H9 (cell line): ENCODE measurements around the gene GPR37L1. TPM values are rescaled to one million over a fixed set of nuclear protein-coding genes. Genes with fewer than 3 reads are reported as not detected.

ENCODE experiments used
- DNase-seq: peaks from one replicate; pipeline ENCODE4 v3.0.0-alpha.2; 2017
- H2AFZ ChIP-seq: one replicate; pipeline ENCODE4 v1.6.1; 2013; ENCODE audit warnings: mild to moderate bottlenecking, low read length, control low read depth, moderate library complexity
- H2AK5ac ChIP-seq: 2 replicates; pipeline ENCODE4 v1.6.1; 2013; ENCODE audit warnings: low read length, control low read depth, mixed read lengths; ENCODE audit not compliant: insufficient read length
- H2BK120ac ChIP-seq: one replicate; pipeline ENCODE4 v1.6.1; 2013; ENCODE audit warnings: low read depth, mild to moderate bottlenecking, low read length, control low read depth, inconsistent platforms; ENCODE audit not compliant: poor library complexity, severe bottlenecking
- H2BK12ac ChIP-seq: 2 replicates; pipeline ENCODE4 v1.6.1; 2013; ENCODE audit warnings: low read length, control low read depth, mixed read lengths, low read depth; ENCODE audit not compliant: insufficient read length
- H2BK15ac ChIP-seq: 2 replicates; pipeline ENCODE4 v1.6.1; 2013; ENCODE audit warnings: low read depth, low read length, control low read depth
- H2BK20ac ChIP-seq: one replicate; pipeline ENCODE4 v1.6.1; 2013; ENCODE audit warnings: low read depth, mild to moderate bottlenecking, low read length, control low read depth, inconsistent platforms; ENCODE audit not compliant: poor library complexity, severe bottlenecking
- H2BK5ac ChIP-seq: 2 replicates; pipeline ENCODE4 v1.6.1; 2013; ENCODE audit warnings: low read length, control low read depth, mixed read lengths; ENCODE audit not compliant: insufficient read length
- H3K14ac ChIP-seq: 2 replicates; pipeline ENCODE4 v1.6.1; 2013; ENCODE audit warnings: low read length, control low read depth; ENCODE audit not compliant: insufficient read depth
- H3K18ac ChIP-seq: 2 replicates; pipeline ENCODE4 v1.6.1; 2013; ENCODE audit warnings: low read depth, mild to moderate bottlenecking, mixed read lengths, low read length, control low read depth; ENCODE audit not compliant: insufficient read length
- H3K23ac ChIP-seq: 2 replicates; pipeline ENCODE4 v1.6.1; 2013; ENCODE audit warnings: low read length, control low read depth, mixed read lengths, low read depth; ENCODE audit not compliant: insufficient read length
- H3K23me2 ChIP-seq: 2 replicates; pipeline ENCODE4 v1.6.1; 2013; ENCODE audit warnings: low read depth, mild to moderate bottlenecking, mixed read lengths, low read length, control low read depth; ENCODE audit not compliant: insufficient read length, poor library complexity, severe bottlenecking
- H3K27ac ChIP-seq: 2 replicates; pipeline ENCODE4 v1.5.1; 2013; ENCODE audit warnings: low read length, control low read depth, mixed read lengths, low read depth; ENCODE audit not compliant: insufficient read length
- H3K27me3 ChIP-seq: 2 replicates; pipeline ENCODE4 v1.6.1; 2013; ENCODE audit warnings: low read length, control low read depth, inconsistent platforms; ENCODE audit not compliant: insufficient read depth
- H3K4ac ChIP-seq: 2 replicates; pipeline ENCODE4 v1.6.1; 2013; ENCODE audit warnings: low read depth, mild to moderate bottlenecking, control low read depth, inconsistent platforms, low read length, moderate library complexity
- H3K4me1 ChIP-seq: 2 replicates; pipeline ENCODE4 v1.6.1; 2013; ENCODE audit warnings: low read length, control low read depth, inconsistent platforms; ENCODE audit not compliant: insufficient read depth
- H3K4me2 ChIP-seq: 2 replicates; pipeline ENCODE4 v1.6.1; 2013; ENCODE audit warnings: low read length, control low read depth, mixed read lengths; ENCODE audit not compliant: insufficient read length, insufficient read depth
- H3K56ac ChIP-seq: 2 replicates; pipeline ENCODE4 v1.6.1; 2013; ENCODE audit warnings: low read depth, mild to moderate bottlenecking, mixed read lengths, low read length, control low read depth; ENCODE audit not compliant: insufficient read length
- H3K79me1 ChIP-seq: 2 replicates; pipeline ENCODE4 v1.6.1; 2013; ENCODE audit warnings: low read depth, mild to moderate bottlenecking, moderate library complexity, low read length, control low read depth, inconsistent platforms; ENCODE audit not compliant: insufficient read depth, poor library complexity, severe bottlenecking
- H3K79me2 ChIP-seq: 2 replicates; pipeline ENCODE4 v1.6.1; 2013; ENCODE audit warnings: low read length, control low read depth, inconsistent platforms; ENCODE audit not compliant: insufficient read depth
- H3K9ac ChIP-seq: 2 replicates; pipeline ENCODE4 v1.6.1; 2013; ENCODE audit warnings: low read length, control low read depth, mixed read lengths; ENCODE audit not compliant: insufficient read length; ENCODE audit errors: extremely low read depth
- H3K9me3 ChIP-seq: one replicate; pipeline ENCODE4 v1.6.1; 2013; ENCODE audit warnings: low read depth, low read length, inconsistent platforms; ENCODE audit not compliant: control insufficient read depth
- H3T11ph ChIP-seq: one replicate; pipeline ENCODE4 v1.6.1; 2013; ENCODE audit warnings: mild to moderate bottlenecking, low read length, control low read depth, inconsistent platforms
- H4K20me1 ChIP-seq: one replicate; pipeline ENCODE4 v1.6.1; 2013; ENCODE audit not compliant: control insufficient read depth, insufficient read length, insufficient read depth
- H4K5ac ChIP-seq: 2 replicates; pipeline ENCODE4 v1.6.1; 2013; ENCODE audit warnings: low read depth, mild to moderate bottlenecking, mixed read lengths, low read length, control low read depth; ENCODE audit not compliant: insufficient read length
- H4K8ac ChIP-seq: replicated peaks from 2 replicates; pipeline ENCODE4 v1.6.1; 2013; ENCODE audit warnings: low read length, control low read depth, mixed read lengths, low read depth; ENCODE audit not compliant: insufficient read length
- H4K91ac ChIP-seq: 2 replicates; pipeline ENCODE4 v1.6.1; 2013; ENCODE audit warnings: low read depth, mild to moderate bottlenecking, moderate library complexity, mixed read lengths, low read length, control low read depth; ENCODE audit not compliant: insufficient read length
- H3K27ac Mint-ChIP-seq, 3 experiments: 2 replicates in 2 of 3; 3 replicates in 1 of 3; pipeline ENCODE4 v1.8.0; 2020 to 2021; ENCODE audit warnings: mixed read lengths in 3 of 3, mild to moderate bottlenecking in 1 of 3, moderate library complexity in 1 of 3
- H3K27me3 Mint-ChIP-seq: 2 replicates; pipeline ENCODE4 v1.8.0; 2021; ENCODE audit warnings: low read depth, mild to moderate bottlenecking, moderate library complexity, mixed read lengths
- H3K36me3 Mint-ChIP-seq, 3 experiments: 2 replicates in 2 of 3; 3 replicates in 1 of 3; pipeline ENCODE4 v1.8.0; 2020 to 2021; ENCODE audit warnings: low read depth in 3 of 3, mixed read lengths in 3 of 3; ENCODE audit not compliant: insufficient read depth in 1 of 3
- H3K4me1 Mint-ChIP-seq, 2 experiments: 2 replicates each; pipeline ENCODE4 v1.8.0; 2020; ENCODE audit warnings: mixed read lengths in 2 of 2
- H3K4me3 Mint-ChIP-seq, 2 experiments: 2 replicates in 1 of 2; 3 replicates in 1 of 2; pipeline ENCODE4 v1.8.0; 2020 to 2021; ENCODE audit warnings: mild to moderate bottlenecking in 2 of 2, mixed read lengths in 2 of 2, moderate library complexity in 1 of 2
- H3K9me3 Mint-ChIP-seq, 2 experiments: 2 replicates in 1 of 2; 3 replicates in 1 of 2; pipeline ENCODE4 v1.8.0; 2020; ENCODE audit warnings: mild to moderate bottlenecking in 2 of 2, mixed read lengths in 2 of 2, moderate library complexity in 1 of 2
- CTCF ChIP-seq: fragments of 200-600 bp; sonication (generic); conservative IDR thresholded peaks from 3 replicates; pipeline ENCODE4 v1.8.0; 2021; ENCODE audit warnings: antibody characterized with exemption, mild to moderate bottlenecking
- WGBS: extraction: QIAGEN DNeasy Blood & Tissue Kit; methylation state at CpG from one replicate; pipeline ENCODE4 v1.1.7; 2013; ENCODE audit warnings: missing lambda C conversion rate, low lambda C conversion rate, mixed read lengths; ENCODE audit not compliant: insufficient read length; ENCODE audit errors: extremely low coverage; 5-methylcytosine and 5-hydroxymethylcytosine counted together
- total RNA-seq: library from RNA; stranded (reverse); gene quantifications from 2 replicates; pipeline ENCODE4 v1.2.1, GENCODE V29; 2021

Gene GPR37L1
- total RNA-seq, 1 experiment from 2014 or later: 0.11 TPM

- no peaks in the 10 kb centered on the region for H3K27me3 ChIP-seq
- no peaks in the 10 kb centered on the region for H4K20me1 ChIP-seq
- H3K79me2 ChIP-seq: no peaks in the 10 kb centered on the region
- no peak overlapping the region for H3K4ac ChIP-seq
- Mint-ChIP-seq H3K4me1 (peaks cover 15 to 30% of the 10 kb centered on the region in 2 experiments), H3K36me3 (no peaks in the 10 kb centered on the region), H3K9me3 (no peaks in the 10 kb centered on the region), H3K27me3 (peaks cover 1% of the 10 kb centered on the region; the same call in 1 of the 2 replicates), H3K4me3 (no peak overlapping the region), H3K27ac (no peak overlapping the region; a peak in 1 of 7 replicates)
- H4K8ac ChIP-seq: no peak overlapping the region
- no peak overlapping the region for H2AK5ac ChIP-seq
- H3K4me1 ChIP-seq: no peaks in the 10 kb centered on the region; the same call in 1 of the 2 replicates
- no peak overlapping the region for H2BK12ac ChIP-seq
- no peak overlapping the region for H2BK15ac ChIP-seq
- no peak for TF ChIP-seq CTCF
- H3K23me2 ChIP-seq: no peaks in the 10 kb centered on the region
- H3K9ac ChIP-seq: no peak overlapping the region
- DNase-seq: no peak
- no peak overlapping the region for H3K27ac ChIP-seq
- H3K14ac ChIP-seq: no peak overlapping the region; the same call in 1 of the 2 replicates
- no peak overlapping the region for H3T11ph ChIP-seq
- H4K91ac ChIP-seq: no peak overlapping the region
- no peak overlapping the region for H2AFZ ChIP-seq
- H3K9me3 ChIP-seq: no peaks in the 10 kb centered on the region
- no peak overlapping the region for H3K23ac ChIP-seq
- no peak overlapping the region for H3K56ac ChIP-seq
- no peak overlapping the region for H4K5ac ChIP-seq
- H2BK20ac ChIP-seq: no peak overlapping the region
- no peak overlapping the region for H3K4me2 ChIP-seq
- H2BK5ac ChIP-seq: no peak overlapping the region
- no peak overlapping the region for H3K18ac ChIP-seq
- H3K79me1 ChIP-seq: no peaks in the 10 kb centered on the region
- WGBS: no CpG with 5 or more reads among the region's 3 CpGs
- no peak overlapping the region for H2BK120ac ChIP-seq
Observed at GRCh38 chr1:202078241-202078640, 44.5 kb upstream of the GPR37L1 start.
